Stimulated activated CD4-positive, alpha-beta T cell treated with anti-CD3 and anti-CD28 coated beads, Interleukin-15, amount 100 ng/mL, for 24 hours (primary cell): Measurements from ENCODE around the gene YIPF3.
A peak's percentile ranks its signal among the peaks of the same experiment; 100 is the strongest.
"Not testable (repeated sequence)": the region's sequence is repeated elsewhere in the genome, so short reads cannot be mapped to it uniquely, and the experiment has no call there.

Experiments used
- DNase-seq: peaks from one replicate; pipeline ENCODE4 v3.0.0-alpha.2; 2020

The YIPF3 gene

GRCh38 chr6:43491750-43492661 is 24.7 kb downstream of the YIPF3 start:
- no peak for DNase-seq

GRCh38 chr6:43490523-43490939 is 26.2 kb downstream of the YIPF3 start:
- DNase-seq = no peak

GRCh38 chr6:43489277-43490072 is 27.3 kb downstream of the YIPF3 start:
- no peak for DNase-seq

GRCh38 chr6:43488667-43489276 is 28.0 kb downstream of the YIPF3 start:
- DNase-seq = no peak

- DNase-seq = no peak
Measured at GRCh38 chr6:43481591-43482236, 35.0 kb downstream of the YIPF3 start.

- no peak for DNase-seq
Measured at GRCh38 chr6:43481075-43481474, 35.7 kb downstream of the YIPF3 start.

GRCh38 chr6:43478008-43478372 is 38.7 kb downstream of the YIPF3 start:
- DNase-seq = no peak

GRCh38 chr6:43477235-43478007 is 39.3 kb downstream of the YIPF3 start, which contains the start of gene TJAP1:
Gene TJAP1, plus strand, starts transcription at chr6:43477570. Its CDS starts 21,432 bp downstream, at chr6:43499002.
- peak; percentile 99 for DNase-seq

GRCh38 chr6:43476746-43477145 is 40.0 kb downstream of the YIPF3 start:
- DNase-seq = no peak

GRCh38 chr6:43475516-43475915 is 41.2 kb downstream of the YIPF3 start:
- DNase-seq = no peak

GRCh38 chr6:43472515-43472914 is 44.2 kb downstream of the YIPF3 start:
- no peak for DNase-seq

- no peak for DNase-seq
Measured at GRCh38 chr6:43471399-43471798, 45.3 kb downstream of the YIPF3 start.

- DNase-seq = no peak
Measured at GRCh38 chr6:43469947-43470346, 46.8 kb downstream of the YIPF3 start.

- DNase-seq = no peak
Measured at GRCh38 chr6:43468748-43469681, 47.7 kb downstream of the YIPF3 start.

- DNase-seq = no peak
Measured at GRCh38 chr6:43468240-43468639, 48.5 kb downstream of the YIPF3 start.

GRCh38 chr6:43467752-43468151 is 49.0 kb downstream of the YIPF3 start:
- DNase-seq = no peak

GRCh38 chr6:43467265-43467664 is 49.5 kb downstream of the YIPF3 start:
- not testable (repeated sequence) for DNase-seq

GRCh38 chr6:43465948-43466347 is 50.8 kb downstream of the YIPF3 start:
- DNase-seq = no peak

- DNase-seq = no peak
Measured at GRCh38 chr6:43464337-43464736, 52.4 kb downstream of the YIPF3 start.

- no peak for DNase-seq
Measured at GRCh38 chr6:43461936-43462335, 54.8 kb downstream of the YIPF3 start.
